IMR-90 (cell line): ENCODE results near the gene NDUFB7. TPM values are rescaled to one million over a fixed set of nuclear protein-coding genes. Genes with fewer than 3 reads are reported as not detected.

Experiments
- ATAC-seq: fragments of 200-7000 bp; cut with Tn5 transposase; 2 replicates; pipeline ENCODE4 v1.9.1; 2020; ENCODE audit warnings: low read depth, mild to moderate bottlenecking, moderate library complexity
- BruUV-seq: library from RNA; stranded (reverse); fragments of 400-500 nt; replicated peaks from 2 replicates; lab custom pipeline; 2021; lab: Mats Ljungman, UMichigan
- CTCF ChIA-PET: fragments of 300-600 bp; formaldehyde crosslinking; extraction: SDS; loops from one replicate; lab custom pipeline; 2021; ENCODE audit warnings: antibody characterized with exemption; lab: Yijun Ruan, JAX
- POLR2A ChIA-PET: fragments of 300-600 bp; sonication (Branson Sonifier 250); formaldehyde crosslinking; loops from one replicate; lab custom pipeline; 2022; ENCODE audit warnings: antibody characterized with exemption; ENCODE audit not compliant: unreplicated experiment; lab: Charles Lee
- DNase-seq: peaks from one replicate; pipeline ENCODE4 v3.0.0; 2013
- H2AFZ ChIP-seq: replicated peaks from 2 replicates; pipeline ENCODE3; 2013; ENCODE audit warnings: low read length, mild to moderate bottlenecking; ENCODE audit not compliant: poor library complexity
- H2AK5ac ChIP-seq: 2 replicates; pipeline ENCODE4 v1.6.1; 2013; ENCODE audit warnings: low read depth, low read length, inconsistent platforms
- H2AK9ac ChIP-seq: replicated peaks from 2 replicates; pipeline ENCODE3; 2013; ENCODE audit warnings: mild to moderate bottlenecking, low read depth, low read length, moderate library complexity; ENCODE audit not compliant: poor library complexity
- H2BK120ac ChIP-seq: 2 replicates; pipeline ENCODE4 v1.6.1; 2013; ENCODE audit warnings: low read depth, low read length, inconsistent platforms
- H2BK15ac ChIP-seq: 3 replicates; pipeline ENCODE4 v1.6.1; 2013; ENCODE audit warnings: low read depth, low read length, inconsistent platforms
- H2BK20ac ChIP-seq: 2 replicates; pipeline ENCODE4 v1.6.1; 2013; ENCODE audit warnings: low read depth, mild to moderate bottlenecking, inconsistent platforms, low read length, moderate library complexity
- H2BK5ac ChIP-seq: 2 replicates; pipeline ENCODE4 v1.6.1; 2013; ENCODE audit warnings: mild to moderate bottlenecking, low read depth, low read length, inconsistent platforms; ENCODE audit not compliant: poor library complexity, severe bottlenecking
- H3K14ac ChIP-seq: replicated peaks from 2 replicates; pipeline ENCODE4 v1.6.1; 2013; ENCODE audit warnings: low read depth, low read length, inconsistent platforms
- H3K18ac ChIP-seq: 2 replicates; pipeline ENCODE4 v1.6.1; 2013; ENCODE audit warnings: low read depth, low read length, control low read depth
- H3K23ac ChIP-seq: 2 replicates; pipeline ENCODE4 v1.6.1; 2013; ENCODE audit warnings: low read depth, low read length, inconsistent platforms
- H3K27ac ChIP-seq: 2 replicates; pipeline ENCODE4 v1.5.1; 2013; ENCODE audit warnings: mild to moderate bottlenecking, control low read depth, low read length; ENCODE audit not compliant: insufficient read depth
- H3K27me3 ChIP-seq: 2 replicates; pipeline ENCODE4 v1.6.1; 2013; ENCODE audit warnings: low read length; ENCODE audit not compliant: control insufficient read depth, insufficient read depth
- H3K36me3 ChIP-seq: 2 replicates; pipeline ENCODE4 v1.6.1; 2013; ENCODE audit warnings: low read length, mixed read lengths; ENCODE audit not compliant: control insufficient read depth, insufficient read depth
- H3K4ac ChIP-seq: 2 replicates; pipeline ENCODE4 v1.6.1; 2013; ENCODE audit warnings: low read depth, low read length, inconsistent platforms
- H3K4me1 ChIP-seq: 2 replicates; pipeline ENCODE4 v1.6.1; 2013; ENCODE audit warnings: low read length, mixed read lengths; ENCODE audit not compliant: control insufficient read depth, insufficient read depth
- H3K4me2 ChIP-seq: 2 replicates; pipeline ENCODE4 v1.6.1; 2013; ENCODE audit warnings: low read depth, mild to moderate bottlenecking, control low read depth, low read length, moderate library complexity
- H3K4me3 ChIP-seq: 2 replicates; pipeline ENCODE4 v1.5.1; 2013; ENCODE audit warnings: low read depth, mild to moderate bottlenecking, control low read depth, low read length, moderate library complexity; ENCODE audit not compliant: insufficient read depth
- H3K56ac ChIP-seq: 2 replicates; pipeline ENCODE4 v1.6.1; 2013; ENCODE audit warnings: low read length, inconsistent platforms; ENCODE audit not compliant: insufficient read depth; ENCODE audit errors: extremely low read depth
- H3K79me1 ChIP-seq, 2 experiments: 2 replicates each; pipeline ENCODE4 v1.6.1; 2013; ENCODE audit warnings: low read length in 2 of 2, inconsistent platforms in 1 of 2, low read depth in 1 of 2
- H3K9ac ChIP-seq: 2 replicates; pipeline ENCODE4 v1.6.1; 2013; ENCODE audit warnings: low read depth, low read length, control low read depth
- H3K9me1 ChIP-seq: 2 replicates; pipeline ENCODE4 v1.6.1; 2013; ENCODE audit warnings: low read length, inconsistent platforms; ENCODE audit not compliant: insufficient read depth
- H3K9me3 ChIP-seq: 2 replicates; pipeline ENCODE4 v1.6.1; 2013; ENCODE audit warnings: low read length; ENCODE audit not compliant: control insufficient read depth, insufficient read depth
- H4K20me1 ChIP-seq: 2 replicates; pipeline ENCODE4 v1.6.1; 2013; ENCODE audit warnings: low read length, inconsistent platforms; ENCODE audit not compliant: insufficient read depth
- H4K5ac ChIP-seq: 2 replicates; pipeline ENCODE4 v1.6.1; 2013; ENCODE audit warnings: mild to moderate bottlenecking, low read depth, low read length, control low read depth
- H4K8ac ChIP-seq, 2 experiments: 2 replicates each; pipeline ENCODE4 v1.6.1; 2013; ENCODE audit warnings: low read depth in 2 of 2, low read length in 2 of 2, control low read depth in 1 of 2, inconsistent platforms in 1 of 2
- H4K91ac ChIP-seq: 2 replicates; pipeline ENCODE4 v1.6.1; 2013; ENCODE audit warnings: low read depth, low read length, inconsistent platforms; ENCODE audit not compliant: insufficient read depth
- CEBPB ChIP-seq: IDR thresholded peaks from 2 replicates; pipeline ENCODE4 v1.6.1; 2012; ENCODE audit warnings: low read depth, low read length, improper control_type of control experiment
- FOS ChIP-seq: fragments of 150-350 bp; IDR thresholded peaks from 2 replicates; pipeline ENCODE4 v1.6.1; 2016; ENCODE audit warnings: low read depth, low read length
- NFE2L2 ChIP-seq: fragments of 150-350 bp; IDR thresholded peaks from 2 replicates; pipeline ENCODE4 v1.6.1; 2016; ENCODE audit warnings: low read depth, mild to moderate bottlenecking, low read length
- WGBS, 2 experiments: methylation state at CpG; one replicate each; pipeline versions ENCODE4 v1.1.5 to v1.1.7; 2013; ENCODE audit warnings: missing lambda C conversion rate in 2 of 2; ENCODE audit not compliant: insufficient read length in 1 of 2; ENCODE audit errors: extremely low coverage in 2 of 2; 5-methylcytosine and 5-hydroxymethylcytosine counted together
- dilution Hi-C: fragments of 300-500 bp; cut with HindIII; formaldehyde crosslinking; loops from one replicate; pipeline ENCODE4 v1.14.3; 2018; ENCODE audit warnings: low sequenced_read_pairs; ENCODE audit not compliant: unreplicated experiment
- in situ Hi-C: fragments of 300-500 bp; cut with MboI; formaldehyde crosslinking; loops from 3 replicates; pipeline ENCODE4 v1.14.3; 2019; ENCODE audit warnings: low sequenced_read_pairs, inconsistent platforms, mixed read lengths
- intact Hi-C: fragments of 100-400 bp; cut with micrococcal nuclease; formaldehyde crosslinking; loops from 2 replicates; pipeline ENCODE4 v1.10.0; 2022
- polyA plus RNA-seq, 3 experiments: library from polyadenylated mRNA; depleted of rRNA; stranded (reverse); fragments of >200 nt; gene quantifications; 2 replicates each; pipeline ENCODE4 v1.2.3, GENCODE V29; 2012; ENCODE audit warnings: low replicate concordance in 1 of 3
- total RNA-seq: library from RNA; depleted of rRNA; stranded (reverse); fragments of >200 nt; gene quantifications from 2 replicates; pipeline ENCODE4 v1.2.3, GENCODE V29; 2012
- TF ChIP-seq, protein P1 (sequence below): conservative IDR thresholded peaks from 2 replicates; pipeline ENCODE4 v1.5.1; 2012; ENCODE audit warnings: mild to moderate bottlenecking, low read depth, low read length, improper control_type of control experiment
- TF ChIP-seq, protein P2 (sequence below): fragments of 150-350 bp; IDR thresholded peaks from 2 replicates; pipeline ENCODE4 v1.6.1; 2017; ENCODE audit warnings: mild to moderate bottlenecking, antibody characterized with exemption, low read length, low read depth

The NDUFB7 gene
- total and polyA plus RNA-seq, 2 of the 4 experiments (the other 2 are of a cell fraction), result 436 to 523 TPM

DNA sequence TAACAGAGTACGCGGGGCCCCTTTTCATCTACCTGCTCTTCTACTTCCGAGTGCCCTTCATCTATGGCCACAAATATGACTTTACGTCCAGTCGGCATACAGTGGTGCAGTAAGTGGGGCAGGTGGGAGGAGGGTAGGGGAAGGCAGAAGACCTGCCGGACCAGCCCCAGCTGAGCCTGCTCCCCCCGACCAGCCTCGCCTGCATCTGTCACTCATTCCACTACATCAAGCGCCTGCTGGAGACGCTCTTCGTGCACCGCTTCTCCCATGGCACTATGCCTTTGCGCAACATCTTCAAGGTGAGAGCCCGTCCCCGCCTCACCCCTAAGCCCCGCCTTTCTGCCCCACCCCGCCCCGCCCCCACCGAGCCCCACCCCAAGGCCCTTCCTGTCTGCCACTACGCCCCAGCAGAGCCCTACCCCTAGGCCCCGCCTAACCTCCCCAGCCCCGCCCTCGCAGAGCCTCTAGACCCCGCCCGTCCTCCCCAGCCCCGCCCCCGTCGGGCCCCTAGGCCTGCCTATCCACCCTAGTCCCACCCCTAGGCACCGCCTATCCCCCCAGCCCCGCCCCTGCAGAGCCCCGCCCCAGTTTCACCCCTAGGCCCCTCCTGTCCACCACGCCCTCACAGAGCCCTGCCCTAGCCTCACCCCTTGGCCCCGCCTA, 7.7 kb downstream of the NDUFB7 start:
- Histone ChIP-seq H2AFZ (no peak overlapping the region), H4K5ac (no peak overlapping the region), H2BK20ac (no peak overlapping the region), H3K4ac (no peak overlapping the region), H2BK15ac (no peak overlapping the region), H3K4me1 (peaks cover 5% of the 10 kb centered on the region; the same call in 1 of the 2 replicates), H3K9me3 (no peaks in the 10 kb centered on the region), H2AK9ac (no peak overlapping the region), H2AK5ac (no peak overlapping the region), H2BK120ac (no peak overlapping the region), H3K27me3 (no peaks in the 10 kb centered on the region), H4K20me1 (no peaks in the 10 kb centered on the region), H3K14ac (no peak overlapping the region), H4K8ac (no peak overlapping the region), H3K27ac (no peak overlapping the region), H4K91ac (no peak overlapping the region), H3K79me1 (peaks cover 9 to 24% of the 10 kb centered on the region in 2 experiments), H2BK5ac (no peak overlapping the region), H3K18ac (no peak overlapping the region), H3K9me1 (no peaks in the 10 kb centered on the region), H3K9ac (no peak overlapping the region), H3K4me2 (no peak overlapping the region), H3K4me3 (no peak overlapping the region), H3K56ac (no peak overlapping the region), H3K23ac (no peak overlapping the region), H3K36me3 (peaks cover 15% of the 10 kb centered on the region; the same call in 1 of the 2 replicates)
- in situ Hi-C loops, result loop anchor here (25.0 kb wide), 1 partner anchor 873 kb away; the partner anchor contains the start of gene WIZ
- TF ChIP-seq, protein P1, sequence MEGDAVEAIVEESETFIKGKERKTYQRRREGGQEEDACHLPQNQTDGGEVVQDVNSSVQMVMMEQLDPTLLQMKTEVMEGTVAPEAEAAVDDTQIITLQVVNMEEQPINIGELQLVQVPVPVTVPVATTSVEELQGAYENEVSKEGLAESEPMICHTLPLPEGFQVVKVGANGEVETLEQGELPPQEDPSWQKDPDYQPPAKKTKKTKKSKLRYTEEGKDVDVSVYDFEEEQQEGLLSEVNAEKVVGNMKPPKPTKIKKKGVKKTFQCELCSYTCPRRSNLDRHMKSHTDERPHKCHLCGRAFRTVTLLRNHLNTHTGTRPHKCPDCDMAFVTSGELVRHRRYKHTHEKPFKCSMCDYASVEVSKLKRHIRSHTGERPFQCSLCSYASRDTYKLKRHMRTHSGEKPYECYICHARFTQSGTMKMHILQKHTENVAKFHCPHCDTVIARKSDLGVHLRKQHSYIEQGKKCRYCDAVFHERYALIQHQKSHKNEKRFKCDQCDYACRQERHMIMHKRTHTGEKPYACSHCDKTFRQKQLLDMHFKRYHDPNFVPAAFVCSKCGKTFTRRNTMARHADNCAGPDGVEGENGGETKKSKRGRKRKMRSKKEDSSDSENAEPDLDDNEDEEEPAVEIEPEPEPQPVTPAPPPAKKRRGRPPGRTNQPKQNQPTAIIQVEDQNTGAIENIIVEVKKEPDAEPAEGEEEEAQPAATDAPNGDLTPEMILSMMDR, result no peak
- TF ChIP-seq FOS, result no peak
- TF ChIP-seq NFE2L2, result no peak
- TF ChIP-seq, protein P2, sequence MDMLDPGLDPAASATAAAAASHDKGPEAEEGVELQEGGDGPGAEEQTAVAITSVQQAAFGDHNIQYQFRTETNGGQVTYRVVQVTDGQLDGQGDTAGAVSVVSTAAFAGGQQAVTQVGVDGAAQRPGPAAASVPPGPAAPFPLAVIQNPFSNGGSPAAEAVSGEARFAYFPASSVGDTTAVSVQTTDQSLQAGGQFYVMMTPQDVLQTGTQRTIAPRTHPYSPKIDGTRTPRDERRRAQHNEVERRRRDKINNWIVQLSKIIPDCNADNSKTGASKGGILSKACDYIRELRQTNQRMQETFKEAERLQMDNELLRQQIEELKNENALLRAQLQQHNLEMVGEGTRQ, result no peak
- 0 out of 2 replicates have a peak, but pooled peaks have one; percentile 6 for TF ChIP-seq CEBPB
- DNase-seq, result no peak
- WGBS, 2 experiments, result no CpG with 5 or more reads among the region's 33 CpGs
- POLR2A ChIA-PET, result no interaction called here
- ATAC-seq, result peak; percentile 27
- CTCF ChIA-PET, result no interaction called here
- BruUV-seq, result no TSS peak
- intact Hi-C loops, result no loop called here
- dilution Hi-C loops, result no loop called here
